ENCODE measurements around the gene SPRR2D. TPM values are rescaled to one million over a fixed set of nuclear protein-coding genes. Genes with fewer than 3 reads are reported as not detected.

The SPRR2D gene
- total and polyA plus RNA-seq, 3 donors from 2014 or later: 0.56 to 0.74 TPM; not detected in 1

DNA sequence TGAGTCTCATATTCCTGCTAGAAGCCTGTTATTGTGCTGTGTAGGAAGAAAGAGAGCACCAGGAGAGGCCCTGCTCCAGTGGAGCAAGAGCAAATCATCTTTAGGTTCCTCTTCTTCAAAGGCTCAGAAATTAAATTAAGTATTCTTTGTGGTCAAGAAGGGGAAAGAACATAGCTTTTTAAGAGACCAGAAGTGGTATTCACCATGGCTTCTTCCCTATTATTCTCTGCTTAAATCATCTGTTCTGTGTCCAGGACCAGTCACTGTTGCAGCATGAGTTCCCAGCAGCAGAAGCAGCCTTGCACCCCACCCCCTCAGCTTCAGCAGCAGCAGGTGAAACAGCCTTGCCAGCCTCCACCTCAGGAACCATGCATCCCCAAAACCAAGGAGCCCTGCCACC lies 8.8 kb downstream of the SPRR2D start:
- H3K4me3 ChIP-seq: no peak overlapping the region
- intact Hi-C loops (cut with DNase I; ENCODE audit: low total_unique reads): no loop called here
- H3K4me1 ChIP-seq: no peaks in the 10 kb centered on the region
- no peak overlapping the region for H3K27ac ChIP-seq
- DNase-seq: no peak
- no peak for TF ChIP-seq POLR2A (IDR thresholded peaks at IDR 0.05)
- TF ChIP-seq, protein P1, sequence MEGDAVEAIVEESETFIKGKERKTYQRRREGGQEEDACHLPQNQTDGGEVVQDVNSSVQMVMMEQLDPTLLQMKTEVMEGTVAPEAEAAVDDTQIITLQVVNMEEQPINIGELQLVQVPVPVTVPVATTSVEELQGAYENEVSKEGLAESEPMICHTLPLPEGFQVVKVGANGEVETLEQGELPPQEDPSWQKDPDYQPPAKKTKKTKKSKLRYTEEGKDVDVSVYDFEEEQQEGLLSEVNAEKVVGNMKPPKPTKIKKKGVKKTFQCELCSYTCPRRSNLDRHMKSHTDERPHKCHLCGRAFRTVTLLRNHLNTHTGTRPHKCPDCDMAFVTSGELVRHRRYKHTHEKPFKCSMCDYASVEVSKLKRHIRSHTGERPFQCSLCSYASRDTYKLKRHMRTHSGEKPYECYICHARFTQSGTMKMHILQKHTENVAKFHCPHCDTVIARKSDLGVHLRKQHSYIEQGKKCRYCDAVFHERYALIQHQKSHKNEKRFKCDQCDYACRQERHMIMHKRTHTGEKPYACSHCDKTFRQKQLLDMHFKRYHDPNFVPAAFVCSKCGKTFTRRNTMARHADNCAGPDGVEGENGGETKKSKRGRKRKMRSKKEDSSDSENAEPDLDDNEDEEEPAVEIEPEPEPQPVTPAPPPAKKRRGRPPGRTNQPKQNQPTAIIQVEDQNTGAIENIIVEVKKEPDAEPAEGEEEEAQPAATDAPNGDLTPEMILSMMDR (IDR thresholded peaks at IDR 0.05): no peak
- H3K36me3 ChIP-seq (ENCODE audit: low read depth, missing control alignments): no peaks in the 10 kb centered on the region
- no peaks in the 10 kb centered on the region for H3K27me3 ChIP-seq
- no peaks in the 10 kb centered on the region for H3K9me3 ChIP-seq

DNA sequence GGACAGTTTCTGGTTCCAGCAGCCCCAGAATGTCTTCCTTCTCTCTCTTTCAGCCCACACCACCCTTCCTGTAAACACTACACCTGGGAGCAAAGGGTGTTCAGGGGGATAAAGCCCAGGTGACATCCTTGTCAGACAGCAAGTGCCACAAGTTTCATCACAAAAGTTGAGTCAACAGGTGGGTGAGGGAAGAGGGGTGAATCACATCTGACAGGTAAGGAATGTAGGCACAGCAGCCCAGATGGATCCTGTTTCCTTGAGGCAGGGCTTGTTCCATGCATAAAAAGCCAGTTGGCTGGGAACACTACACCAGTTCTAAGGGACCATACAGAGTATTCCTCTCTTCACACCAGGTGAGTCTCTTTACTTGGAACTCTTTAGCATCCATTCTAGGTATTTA lies 10.0 kb downstream of the SPRR2D start, which contains the start of gene SPRR1B:
SPRR1B (plus strand) TSS at position 309 of the 400 bp plus-strand sequence. CDS start 1,143 bp downstream, outside the sequence.
- Histone ChIP-seq H3K9me3 (no peaks in the 10 kb centered on the region), H3K4me3 (no peak within 1 kb of the TSS), H3K36me3 (ENCODE audit: low read depth, missing control alignments) (no peaks in the 10 kb centered on the region), H3K27ac (no peak within 1 kb of the TSS), H3K27me3 (no peaks in the 10 kb centered on the region), H3K4me1 (no peaks in the 10 kb centered on the region)
- DNase-seq: no peak
- no peak for TF ChIP-seq POLR2A (IDR thresholded peaks at IDR 0.05)
- TF ChIP-seq, protein P1 (IDR thresholded peaks at IDR 0.05): no peak
- intact Hi-C loops (cut with DNase I; ENCODE audit: low total_unique reads): no loop called here

DNA sequence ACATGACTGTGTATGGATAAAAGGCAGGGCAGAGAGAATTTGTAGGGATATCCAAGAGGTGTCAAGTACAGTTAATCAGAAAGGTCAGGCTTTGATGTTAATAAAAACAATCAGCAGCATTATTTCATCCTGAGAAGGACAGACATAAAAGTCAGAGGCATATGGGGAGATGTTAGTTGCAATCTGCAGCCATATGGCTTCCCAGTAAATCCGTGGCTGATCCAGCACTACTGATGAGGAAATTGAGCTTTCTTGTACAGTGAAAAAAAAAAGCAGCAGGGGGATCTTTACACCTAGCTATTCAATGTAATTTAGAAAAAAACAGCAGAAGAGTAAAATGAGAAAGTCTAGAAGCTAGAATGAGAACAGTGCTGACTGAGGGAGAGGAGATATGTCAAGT lies 12.2 kb downstream of the SPRR2D start:
- Histone ChIP-seq H3K27me3 (no peaks in the 10 kb centered on the region), H3K4me1 (no peaks in the 10 kb centered on the region), H3K36me3 (ENCODE audit: low read depth, missing control alignments) (no peaks in the 10 kb centered on the region), H3K27ac (no peak overlapping the region), H3K9me3 (no peaks in the 10 kb centered on the region), H3K4me3 (no peak overlapping the region)
- intact Hi-C loops (cut with DNase I; ENCODE audit: low total_unique reads): no loop called here
- 54 to 63% methylated on average over 1 of the region's 1 CpG for WGBS, 2 donors
- no peak for DNase-seq
- no peak for TF ChIP-seq POLR2A (IDR thresholded peaks at IDR 0.05)
- TF ChIP-seq, protein P1 (IDR thresholded peaks at IDR 0.05): no peak

- 89 to 93% methylated on average over 1 of the region's 1 CpG for WGBS, 2 donors
- no peaks in the 10 kb centered on the region for H3K4me1 ChIP-seq
- no peaks in the 10 kb centered on the region for H3K9me3 ChIP-seq
- no peak for TF ChIP-seq POLR2A (IDR thresholded peaks at IDR 0.05)
- no peaks in the 10 kb centered on the region for H3K27me3 ChIP-seq
- no peak for DNase-seq
- H3K4me3 ChIP-seq: no peak overlapping the region
- H3K36me3 ChIP-seq (ENCODE audit: low read depth, missing control alignments): no peaks in the 10 kb centered on the region
- intact Hi-C loops (cut with DNase I; ENCODE audit: low total_unique reads): no loop called here
- no peak overlapping the region for H3K27ac ChIP-seq
Observed at GRCh38 chr1:153025797-153026196, 15.1 kb downstream of the SPRR2D start.

DNA sequence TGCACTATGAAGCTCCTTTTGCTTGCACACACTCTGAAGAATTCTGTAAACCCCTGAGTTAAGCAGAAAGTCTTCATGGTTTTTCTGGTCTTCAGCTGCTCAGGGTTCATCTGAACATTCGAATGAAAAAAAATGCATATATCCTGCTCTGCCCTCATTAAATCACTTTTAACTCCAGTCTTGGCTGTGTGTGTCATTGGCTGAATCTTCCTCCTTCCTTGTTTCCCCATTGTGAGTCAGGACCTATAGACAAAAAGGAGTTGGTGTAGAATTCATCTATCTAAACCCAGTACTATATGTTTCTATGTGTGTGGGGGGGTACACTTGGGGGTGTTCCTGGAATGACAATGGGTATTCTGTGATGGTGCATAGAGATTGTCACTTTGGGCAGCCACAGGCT lies 16.5 kb downstream of the SPRR2D start:
- H3K9me3 ChIP-seq: no peaks in the 10 kb centered on the region
- intact Hi-C loops (cut with DNase I; ENCODE audit: low total_unique reads): no loop called here
- no peak overlapping the region for H3K4me3 ChIP-seq
- no peaks in the 10 kb centered on the region for H3K36me3 ChIP-seq (ENCODE audit: low read depth, missing control alignments)
- H3K27ac ChIP-seq: no peak overlapping the region
- H3K27me3 ChIP-seq: no peaks in the 10 kb centered on the region
- no peaks in the 10 kb centered on the region for H3K4me1 ChIP-seq
- TF ChIP-seq, protein P1 (IDR thresholded peaks at IDR 0.05): no peak
- TF ChIP-seq POLR2A (IDR thresholded peaks at IDR 0.05): no peak
- DNase-seq: no peak
- WGBS, 2 donors: 81 to 85% methylated on average over 1 of the region's 1 CpG

Data from testis (tissue), 3 donors.